ENCODE measurements around the gene MAGEA9.

DNA sequence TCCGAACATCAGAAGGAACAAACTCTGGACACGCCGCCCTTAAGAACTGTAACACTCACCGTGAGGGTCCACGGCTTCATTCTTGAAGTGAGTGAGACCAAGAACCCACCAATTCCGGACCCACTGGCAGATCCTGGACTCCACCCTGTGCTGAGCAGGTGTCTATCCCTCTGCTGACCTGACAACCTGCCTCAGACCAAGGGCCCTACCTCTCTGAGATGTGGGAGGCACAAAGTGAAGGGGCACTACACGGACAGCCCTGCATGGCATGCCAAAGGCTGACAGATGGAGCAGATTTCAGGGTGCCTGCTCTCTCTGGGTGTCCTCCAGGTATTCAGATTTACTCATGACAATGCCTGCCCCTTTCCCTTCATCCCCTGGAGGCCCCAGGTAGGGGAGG, 21.9 kb upstream of the MAGEA9 start:
- no peak for TF ChIP-seq POLR2AphosphoS5 (IDR thresholded peaks at IDR 0.05; ENCODE audit: insufficient read depth, low read depth, low read length)
- TF ChIP-seq, protein P1, sequence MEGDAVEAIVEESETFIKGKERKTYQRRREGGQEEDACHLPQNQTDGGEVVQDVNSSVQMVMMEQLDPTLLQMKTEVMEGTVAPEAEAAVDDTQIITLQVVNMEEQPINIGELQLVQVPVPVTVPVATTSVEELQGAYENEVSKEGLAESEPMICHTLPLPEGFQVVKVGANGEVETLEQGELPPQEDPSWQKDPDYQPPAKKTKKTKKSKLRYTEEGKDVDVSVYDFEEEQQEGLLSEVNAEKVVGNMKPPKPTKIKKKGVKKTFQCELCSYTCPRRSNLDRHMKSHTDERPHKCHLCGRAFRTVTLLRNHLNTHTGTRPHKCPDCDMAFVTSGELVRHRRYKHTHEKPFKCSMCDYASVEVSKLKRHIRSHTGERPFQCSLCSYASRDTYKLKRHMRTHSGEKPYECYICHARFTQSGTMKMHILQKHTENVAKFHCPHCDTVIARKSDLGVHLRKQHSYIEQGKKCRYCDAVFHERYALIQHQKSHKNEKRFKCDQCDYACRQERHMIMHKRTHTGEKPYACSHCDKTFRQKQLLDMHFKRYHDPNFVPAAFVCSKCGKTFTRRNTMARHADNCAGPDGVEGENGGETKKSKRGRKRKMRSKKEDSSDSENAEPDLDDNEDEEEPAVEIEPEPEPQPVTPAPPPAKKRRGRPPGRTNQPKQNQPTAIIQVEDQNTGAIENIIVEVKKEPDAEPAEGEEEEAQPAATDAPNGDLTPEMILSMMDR (IDR thresholded peaks at IDR 0.05; ENCODE audit: extremely low read depth in 1 of 2, insufficient read depth in 1 of 2, low read depth in 1 of 2, low read length in 2 of 2): no peak
- TF ChIP-seq POLR2A (IDR thresholded peaks at IDR 0.05; ENCODE audit: low read depth, low read length): no peak
- no peak for TF ChIP-seq FOS (IDR thresholded peaks at IDR 0.05; ENCODE audit: borderline replicate concordance, insufficient read depth, low read length)
- no peak for TF ChIP-seq EZH2 (IDR thresholded peaks at IDR 0.05; ENCODE audit: borderline replicate concordance, low read depth, low read length, severe bottlenecking)
- TF ChIP-seq MYC (IDR thresholded peaks at IDR 0.05; ENCODE audit: low read depth, low read length): no peak

Measured in endothelial cell of umbilical vein (primary cell).